K562 (cell line): ENCODE measurements around the gene FAM219A. TPM values are rescaled to one million over a fixed set of nuclear protein-coding genes. Genes with fewer than 3 reads are reported as not detected.

Experiments
- ATAC-seq: fragments of 200-7000 bp; cut with Tn5 transposase; 3 replicates; pipeline ENCODE4 v1.9.1; 2020; ENCODE audit warnings: moderate library complexity
- BruUV-seq: library from RNA; stranded (reverse); fragments of 400-500 nt; replicated peaks from 2 replicates; lab custom pipeline; 2021; lab: Mats Ljungman, UMichigan
- CTCF ChIA-PET: fragments of 300-600 bp; formaldehyde crosslinking; extraction: SDS; loops from one replicate; lab custom pipeline; 2021; ENCODE audit warnings: low intra/inter-chr PET ratio; lab: Yijun Ruan, JAX
- POLR2A ChIA-PET: fragments of 300-600, 350-650 bp; sonication (Branson Sonifier 250); formaldehyde crosslinking; extraction: SDS; loops from one replicate; lab custom pipeline; 2021; ENCODE audit warnings: antibody characterized with exemption, inconsistent platforms; lab: Yijun Ruan, JAX
- DNase-seq, 4 experiments: peaks; one replicate each; pipeline versions ENCODE4 v3.0.0 to v3.0.0-alpha.2; 2011 to 2018; ENCODE audit warnings: low spot score in 3 of 4, mixed read lengths in 3 of 4; ENCODE audit errors: extremely low read depth in 1 of 4
- FAIRE-seq: peaks from 2 replicates; lab custom pipeline; 2011; peaks lifted over from hg19 to GRCh38; lab: Jason Lieb, UNC
- H2AFZ ChIP-seq: 2 replicates; pipeline ENCODE4 v1.6.0; 2011; ENCODE audit warnings: low read depth, low read length, control low read depth, inconsistent platforms
- H3K27ac ChIP-seq: fragments of 200-600 bp; 3 replicates; pipeline ENCODE4 v1.8.0; 2011; ENCODE audit warnings: low read depth, mild to moderate bottlenecking, control low read depth, inconsistent platforms, low read length, moderate library complexity, mixed read lengths; ENCODE audit errors: extremely low read depth
- H3K27me3 ChIP-seq, 2 experiments: fragments of 300-600 bp in 1 of 2; 2 replicates in 1 of 2; 3 replicates in 1 of 2; pipeline versions ENCODE4 v1.6.0 to v1.8.0; 2011; ENCODE audit warnings: inconsistent platforms in 2 of 2, low read length in 2 of 2, mild to moderate bottlenecking in 1 of 2, mixed read lengths in 1 of 2, moderate library complexity in 1 of 2; ENCODE audit not compliant: control insufficient read depth in 2 of 2, insufficient read depth in 2 of 2
- H3K36me3 ChIP-seq: fragments of 300-600 bp; 3 replicates; pipeline ENCODE4 v1.8.0; 2011; ENCODE audit warnings: mild to moderate bottlenecking, low read length, inconsistent platforms; ENCODE audit not compliant: control insufficient read depth, insufficient read depth
- H3K4me1 ChIP-seq, 2 experiments: fragments of 200-600 bp in 1 of 2; replicated peaks in 1 of 2; 2 replicates in 1 of 2; 3 replicates in 1 of 2; pipeline versions ENCODE4 v1.5.1 to v1.8.0; 2011; ENCODE audit warnings: inconsistent platforms in 2 of 2, low read length in 2 of 2, mild to moderate bottlenecking in 1 of 2, mixed read lengths in 1 of 2, moderate library complexity in 1 of 2; ENCODE audit not compliant: control insufficient read depth in 2 of 2, insufficient read depth in 2 of 2
- H3K4me2 ChIP-seq: 2 replicates; pipeline ENCODE4 v1.6.1; 2011; ENCODE audit warnings: low read length, control low read depth, inconsistent platforms, mixed read lengths; ENCODE audit not compliant: insufficient read depth
- H3K4me3 ChIP-seq: fragments of 200-600 bp; sonication (generic), shearing (Covaris generic); 2 replicates; pipeline ENCODE4 v1.5.1; 2016; ENCODE audit warnings: control low read depth, inconsistent platforms
- H3K79me2 ChIP-seq: fragments of 200-600 bp; 3 replicates; pipeline ENCODE4 v1.8.0; 2011; ENCODE audit warnings: low read length, inconsistent platforms; ENCODE audit not compliant: control insufficient read depth, insufficient read depth
- H3K9ac ChIP-seq, 2 experiments: 2 replicates each; pipeline versions ENCODE4 v1.6.0 to v1.6.1; 2011; ENCODE audit warnings: low read depth in 2 of 2, low read length in 2 of 2, control low read depth in 1 of 2, inconsistent platforms in 1 of 2, mild to moderate bottlenecking in 1 of 2, mixed read lengths in 1 of 2; ENCODE audit not compliant: insufficient read depth in 1 of 2
- H3K9me1 ChIP-seq: one replicate; pipeline ENCODE4 v1.6.0; 2011; ENCODE audit warnings: inconsistent platforms, mild to moderate bottlenecking, low read length, moderate library complexity; ENCODE audit not compliant: control insufficient read depth, insufficient read depth
- H3K9me3 ChIP-seq: replicated peaks from 2 replicates; pipeline ENCODE4 v1.5.1; 2011; ENCODE audit warnings: low read depth, low read length, inconsistent platforms; ENCODE audit not compliant: control insufficient read depth, insufficient read depth
- H4K20me1 ChIP-seq: replicated peaks from 2 replicates; pipeline ENCODE4 v1.6.1; 2011; ENCODE audit warnings: low read length, inconsistent platforms, mixed read lengths; ENCODE audit not compliant: control insufficient read depth, insufficient read depth
- ARID3A ChIP-seq: IDR thresholded peaks from 2 replicates; pipeline ENCODE4 v1.6.1; 2012; ENCODE audit warnings: low read depth, low read length, improper control_type of control experiment, borderline replicate concordance
- BACH1 ChIP-seq: fragments of 200-800 bp; sonication (Bioruptor generic); IDR thresholded peaks from 2 replicates; pipeline ENCODE4 v1.6.1; 2016; ENCODE audit warnings: missing genetic modification characterization, missing compliant biosample characterization
- CBFA2T2 ChIP-seq: fragments of 450-650 bp; conservative IDR thresholded peaks from 2 replicates; pipeline ENCODE4 v1.6.1; 2017; ENCODE audit warnings: mild to moderate bottlenecking
- CBX8 ChIP-seq: fragments of 200-600 bp; sonication (generic); IDR thresholded peaks from 2 replicates; pipeline ENCODE4 v1.6.1; 2012; ENCODE audit warnings: borderline replicate concordance, mixed run types, low read depth, mild to moderate bottlenecking, moderate library complexity, mixed read lengths, low read length, control low read depth, inconsistent platforms; ENCODE audit not compliant: poor library complexity, severe bottlenecking; ENCODE audit errors: extremely low read depth
- CEBPB ChIP-seq: fragments of 450-650 bp; IDR thresholded peaks from 2 replicates; pipeline ENCODE4 v1.6.1; 2016; ENCODE audit warnings: missing genetic modification characterization, missing compliant biosample characterization
- CGGBP1 ChIP-seq: fragments of 250-450 bp; sonication (Bioruptor Pico); IDR thresholded peaks from 2 replicates; pipeline ENCODE4 v1.9.0; 2021; ENCODE audit warnings: mild to moderate bottlenecking
- CSDE1 ChIP-seq, 2 experiments: fragments of 450-650 bp; IDR thresholded peaks; 2 replicates each; pipeline ENCODE4 v1.6.1; 2016; ENCODE audit warnings: mild to moderate bottlenecking in 1 of 2
- GATA2 ChIP-seq: sonication (generic); formaldehyde crosslinking; IDR thresholded peaks from 2 replicates; pipeline ENCODE4 v1.4.0; 2020; ENCODE audit warnings: mild to moderate bottlenecking, missing genetic modification reagents
- HOMEZ ChIP-seq: fragments of 250-450 bp; sonication (Bioruptor Pico); IDR thresholded peaks from 2 replicates; pipeline ENCODE4 v1.4.0; 2020; ENCODE audit warnings: mild to moderate bottlenecking, moderate library complexity
- MBD2 ChIP-seq: sonication (generic); IDR thresholded peaks from 2 replicates; pipeline ENCODE4 v1.6.1; 2016; ENCODE audit warnings: low read depth, borderline replicate concordance
- NFIC ChIP-seq: fragments of 450-650 bp; IDR thresholded peaks from 2 replicates; pipeline ENCODE4 v1.6.1; 2017; ENCODE audit warnings: mild to moderate bottlenecking, inconsistent platforms
- PURB ChIP-seq: sonication (generic); formaldehyde crosslinking; IDR thresholded peaks from 2 replicates; pipeline ENCODE4 v1.9.0; 2021; ENCODE audit warnings: low read depth, mild to moderate bottlenecking, missing genetic modification reagents
- RHOXF2B ChIP-seq: fragments of 250-450 bp; sonication (Bioruptor Pico); conservative IDR thresholded peaks from 2 replicates; pipeline ENCODE4 v1.5.1; 2021
- SMAD2 ChIP-seq: fragments of 150-350 bp; IDR thresholded peaks from 2 replicates; pipeline ENCODE4 v1.6.1; 2014; ENCODE audit warnings: low read depth, mild to moderate bottlenecking, low read length
- TCF7 ChIP-seq: sonication (generic); IDR thresholded peaks from 2 replicates; pipeline ENCODE4 v1.6.1; 2016; ENCODE audit warnings: antibody characterized with exemption, borderline replicate concordance
- TRIM24 ChIP-seq, 2 experiments: fragments of 450-650 bp; IDR thresholded peaks; 2 replicates each; pipeline ENCODE4 v1.6.1; 2016
- ZNF133 ChIP-seq: fragments of 250-450 bp; sonication (Bioruptor Pico); IDR thresholded peaks from 2 replicates; pipeline ENCODE4 v1.4.0; 2020; ENCODE audit warnings: mild to moderate bottlenecking
- ZNF507 ChIP-seq: conservative IDR thresholded peaks from 2 replicates; pipeline ENCODE4 v1.6.1; 2017; ENCODE audit warnings: missing genetic modification characterization, missing compliant biosample characterization
- ZNF586 ChIP-seq: fragments of 450-650 bp; formaldehyde crosslinking; conservative IDR thresholded peaks from 2 replicates; pipeline ENCODE4 v1.4.0; 2020; ENCODE audit warnings: mild to moderate bottlenecking, moderate library complexity
- WGBS: fragments of 100-300 bp; shearing (Covaris generic); methylation state at CpG from one replicate; pipeline ENCODE4 v1.1.6; 2016; ENCODE audit warnings: low coverage, mixed read lengths; ENCODE audit not compliant: insufficient coverage; ENCODE audit errors: missing lambda C conversion rate; 5-methylcytosine and 5-hydroxymethylcytosine counted together
- in situ Hi-C: fragments of 300-500 bp; cut with MboI; formaldehyde crosslinking; loops from 4 replicates; pipeline ENCODE4 v1.15.0; 2018; ENCODE audit warnings: inconsistent platforms, mixed read lengths
- intact Hi-C: fragments of 100-400 bp; cut with micrococcal nuclease; formaldehyde crosslinking; loops from 2 replicates; pipeline ENCODE4 v1.14.2; 2022
- polyA plus RNA-seq, 8 experiments: library from polyadenylated mRNA; depleted of rRNA in 4 of 8; stranded (reverse) in 5 of 8; unstranded in 3 of 8; fragments of >200 nt; fragmentation: Nextera tagmentation in 2 of 8; fragmentation: Illumina TruSeq in 1 of 8; extraction: Ambion mirVana in 2 of 8; extraction: Trizol in 1 of 8; gene quantifications; 2 replicates each; pipeline versions ENCODE4 v1.2.1 to v1.2.3, GENCODE V29; 2011 to 2014; ENCODE audit warnings: inconsistent platforms in 1 of 8, missing spikeins in 1 of 8
- total RNA-seq, 7 experiments: library from RNA; depleted of rRNA in 6 of 7; stranded (reverse); fragments of >200 nt in 6 of 7; fragmentation: Illumina TruSeq in 2 of 7; extraction: Trizol in 2 of 7; gene quantifications; 2 replicates each; pipeline versions ENCODE4 v1.2.1 to v1.2.3, GENCODE V29; 2011 to 2021; ENCODE audit warnings: low replicate concordance in 1 of 7

The FAM219A gene
- total and polyA plus RNA-seq, 9 of the 15 experiments (the other 6 are each of a cell fraction or from before 2014, with no cell fraction given) = 0.63 to 8.6 (median 2.9) TPM

DNA sequence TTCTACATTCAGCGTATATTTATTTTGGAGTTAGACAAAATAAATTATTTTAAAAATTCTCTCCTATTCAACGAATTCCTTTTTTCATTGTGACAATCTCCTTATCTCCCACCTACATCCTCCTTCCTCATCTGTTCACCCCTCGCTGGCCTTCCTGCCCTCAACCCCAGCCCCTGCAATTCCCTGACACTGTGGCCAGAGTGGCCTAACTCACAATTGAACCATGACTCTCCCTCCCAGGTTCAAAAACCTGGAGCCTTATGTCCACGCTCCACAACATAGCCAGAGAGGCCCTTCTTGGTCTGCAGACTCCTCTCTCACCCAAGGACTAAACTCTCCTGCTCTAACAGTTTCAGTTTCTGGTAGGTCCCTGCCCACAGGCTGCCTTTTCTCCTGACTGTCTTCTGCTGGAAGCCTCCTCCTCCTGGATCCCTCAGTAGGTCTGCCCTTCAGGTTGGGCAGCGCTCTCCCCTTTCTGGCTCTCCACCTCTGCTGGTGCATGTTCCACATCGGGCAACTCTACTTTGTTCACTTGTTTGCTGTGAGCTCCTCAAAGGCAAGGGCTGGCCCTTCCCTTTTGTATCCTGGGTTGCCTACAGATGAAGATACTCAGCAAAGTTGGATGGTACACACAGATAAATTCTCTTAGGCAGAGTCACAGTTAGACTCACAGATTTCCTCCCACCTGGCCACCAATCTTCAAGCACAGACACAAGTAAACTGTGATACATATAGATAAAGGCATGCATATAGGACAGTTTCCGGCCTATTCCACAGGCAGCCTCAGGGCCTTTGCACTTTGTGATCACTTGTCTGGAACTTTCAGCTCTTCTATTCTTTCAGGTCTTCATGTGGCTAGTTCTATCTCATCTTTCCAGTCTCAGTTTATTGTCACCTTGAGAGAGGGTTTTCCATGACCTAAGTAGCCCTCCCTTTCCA, 61.8 kb downstream of the FAM219A start (continued):
- TF ChIP-seq BACH1 (tag) (no peak), TRIM24 (IDR thresholded peaks at IDR 0.05) (peak in 1 of 2 experiments; percentile 47; a peak in 1 of 4 replicates), NFIC (peak; percentile 29; the same call in 1 of the 2 replicates), GATA2 (CRISPR knock-in tag) (no peak), TCF7 (no peak), CBFA2T2 (peak; percentile 84), CBX8 (no peak), HOMEZ (CRISPR knock-in tag) (no peak)

GRCh38 chr9:34392511-34392910, 65.9 kb downstream of the FAM219A start:
- no peak for DNase-seq
- Histone ChIP-seq H4K20me1 (no peaks in the 10 kb centered on the region; the same call in 1 of the 2 replicates), H3K9ac (no peak overlapping the region), H3K36me3 (no peaks in the 10 kb centered on the region), H3K79me2 (no peaks in the 10 kb centered on the region), H2AFZ (no peak overlapping the region), H3K27ac (no peak overlapping the region), H3K4me3 (no peak overlapping the region), H3K9me3 (no peaks in the 10 kb centered on the region), H3K9me1 (no peaks in the 10 kb centered on the region), H3K27me3 (no peaks in the 10 kb centered on the region), H3K4me1 (peaks cover 0 to 6% of the 10 kb centered on the region in 2 experiments; a peak in 3 of 5 replicates), H3K4me2 (no peak overlapping the region)
- in situ Hi-C loops = no loop called here
- ChIA-PET CTCF (no interaction called here), POLR2A (no interaction called here)
- FAIRE-seq = no peak
- WGBS = 0% methylated on average over 1 of the region's 1 CpG
- BruUV-seq = no TSS peak
- ATAC-seq = no peak
- intact Hi-C loops = no loop called here
- no peak for TF ChIP-seq ZNF586 (CRISPR knock-in tag)
- no peak for TF ChIP-seq SMAD2
- no peak for TF ChIP-seq ZNF133 (CRISPR knock-in tag)
- TF ChIP-seq PURB (CRISPR knock-in tag) = no peak
- no peak for TF ChIP-seq ARID3A
- no peak for TF ChIP-seq CEBPB (tag)
- TF ChIP-seq ZNF507 (tag) = no peak
- no peak for TF ChIP-seq MBD2
- no peak for TF ChIP-seq CGGBP1 (CRISPR knock-in tag)
- no peak for TF ChIP-seq RHOXF2B (CRISPR knock-in tag)
- no peak for TF ChIP-seq CSDE1 (IDR thresholded peaks at IDR 0.05)
